HepG2 (cell line): ENCODE data around the gene NEURL2. TPM values are rescaled to one million over a fixed set of nuclear protein-coding genes. Genes with fewer than 3 reads are reported as not detected.

ENCODE experiments used
- ARID4A ChIP-seq: sonication (generic); formaldehyde crosslinking; IDR thresholded peaks from 2 replicates; pipeline ENCODE4 v1.5.0; 2020; ENCODE audit warnings: mild to moderate bottlenecking, missing genetic modification reagents, borderline replicate concordance
- BHLHE40 ChIP-seq: IDR thresholded peaks from 2 replicates; pipeline ENCODE4 v1.6.1; 2011; ENCODE audit warnings: low read length, improper control_type of control experiment
- ETV6 ChIP-seq: sonication (generic); formaldehyde crosslinking; conservative IDR thresholded peaks from 2 replicates; pipeline ENCODE4 v1.4.0; 2020; ENCODE audit warnings: missing genetic modification reagents
- GTF2F1 ChIP-seq: fragments of 150-350 bp; IDR thresholded peaks from 2 replicates; pipeline ENCODE4 v1.6.1; 2014; ENCODE audit warnings: low read length
- HNF4A ChIP-seq: sonication (generic); formaldehyde crosslinking; IDR thresholded peaks from 2 replicates; pipeline ENCODE4 v1.4.0; 2020; ENCODE audit warnings: missing genetic modification reagents
- RNF2 ChIP-seq: fragments of 450-650 bp; conservative IDR thresholded peaks from 2 replicates; pipeline ENCODE4 v1.6.1; 2016; ENCODE audit warnings: low read depth
- TRIM24 ChIP-seq: sonication (generic); formaldehyde crosslinking; IDR thresholded peaks from 2 replicates; pipeline ENCODE4 v1.8.0; 2022; ENCODE audit warnings: mild to moderate bottlenecking, missing genetic modification reagents
- ZBTB40 ChIP-seq, 2 experiments: fragments of 450-650 bp in 1 of 2; sonication (generic) in 1 of 2; formaldehyde crosslinking in 1 of 2; IDR thresholded peaks; 2 replicates each; pipeline versions ENCODE4 v1.6.1 to v1.8.0; 2016 to 2022; ENCODE audit warnings: antibody characterized with exemption in 1 of 2, mild to moderate bottlenecking in 1 of 2, missing genetic modification reagents in 1 of 2
- ZEB1 ChIP-seq: IDR thresholded peaks from 2 replicates; pipeline ENCODE4 v1.6.1; 2012; ENCODE audit warnings: mild to moderate bottlenecking, low read depth, inconsistent platforms; ENCODE audit not compliant: insufficient replicate concordance
- ZKSCAN8 ChIP-seq: IDR thresholded peaks from 2 replicates; pipeline ENCODE4 v1.6.1; 2016; ENCODE audit warnings: borderline replicate concordance, missing genetic modification reagents, missing compliant biosample characterization
- ZNF501 ChIP-seq: sonication (generic); formaldehyde crosslinking; IDR thresholded peaks from 2 replicates; pipeline ENCODE4 v1.5.1; 2020; ENCODE audit warnings: mild to moderate bottlenecking, moderate library complexity, missing genetic modification reagents
- ZNF598 ChIP-seq: sonication (generic); formaldehyde crosslinking; IDR thresholded peaks from 2 replicates; pipeline ENCODE4 v1.5.1; 2020; ENCODE audit warnings: mild to moderate bottlenecking, missing genetic modification reagents, borderline replicate concordance
- ZSCAN20 ChIP-seq: sonication (generic); formaldehyde crosslinking; IDR thresholded peaks from 2 replicates; pipeline ENCODE4 v1.4.0; 2020; ENCODE audit warnings: missing genetic modification reagents, mild to moderate bottlenecking, borderline replicate concordance
- polyA plus RNA-seq, 8 experiments: library from polyadenylated mRNA; depleted of rRNA in 3 of 8; stranded (reverse) in 7 of 8; unstranded in 1 of 8; fragments of >200 nt; fragmentation: Illumina TruSeq in 4 of 8; extraction: Trizol in 4 of 8; gene quantifications; 2 replicates each; pipeline versions ENCODE4 v1.2.1 to v1.2.3, GENCODE V29; 2011 to 2016; ENCODE audit warnings: low read depth in 4 of 8, missing spikeins in 1 of 8, mixed read lengths in 1 of 8; ENCODE audit not compliant: insufficient read depth in 1 of 8
- total RNA-seq, 5 experiments: library from RNA; depleted of rRNA; stranded (reverse); fragments of >200 nt; fragmentation: Illumina TruSeq; extraction: Trizol; gene quantifications; 2 replicates each; pipeline ENCODE4 v1.2.3, GENCODE V29; 2016; ENCODE audit warnings: low read depth in 1 of 5

NEURL2 gene
- total and polyA plus RNA-seq, 2 of the 13 experiments (the other 11 are each of a cell fraction or from before 2014, with no cell fraction given), result 7.2 to 9.7 TPM

- TF ChIP-seq ZNF501, result peak; percentile 92
- no peak; the same call in 1 of the 2 replicates for TF ChIP-seq ZSCAN20
- TF ChIP-seq ZNF598 (CRISPR knock-in tag), result peak; percentile 95; the same call in 1 of the 2 replicates
- peak; percentile 97 for TF ChIP-seq ETV6 (CRISPR knock-in tag)
- TF ChIP-seq TRIM24 (CRISPR knock-in tag), result peak; percentile 87
- TF ChIP-seq ARID4A, result peak; percentile 100
- peak; percentile 100 for TF ChIP-seq HNF4A (CRISPR knock-in tag)
- TF ChIP-seq ZBTB40 (IDR thresholded peaks at IDR 0.05), result no peak
- peak; percentile 94; the same call in 1 of the 2 replicates for TF ChIP-seq ZBTB40 (CRISPR knock-in tag; IDR thresholded peaks at IDR 0.05)
- peak; percentile 97 for TF ChIP-seq RNF2
- peak; percentile 98 for TF ChIP-seq ZKSCAN8 (CRISPR knock-in tag)
- no peak for TF ChIP-seq ZEB1
- peak; percentile 87 for TF ChIP-seq GTF2F1
- TF ChIP-seq BHLHE40, result peak; percentile 98
These were observed at the start of gene NEURL2, which contains the start of gene CTSA (continued) for GRCh38 chr20:45890985-45891983.
